Measurements from ENCODE around the gene BEND3. TPM values are rescaled to one million over a fixed set of nuclear protein-coding genes. Genes with fewer than 3 reads are reported as not detected.

The BEND3 gene
- 4.6 and 4.7 TPM in 2 replicates for total RNA-seq

GRCh38 chr6:107114926-107115694 is at the start of gene BEND3:
Gene BEND3, minus strand, starts transcription at chr6:107115515. Its CDS starts 16,230 bp downstream, at chr6:107099285.

Small RNA genes lying within 50 kb of the gene (small RNA-seq; reads per million reads assigned to genes)
- gene RNU6-1299P, result not detected

Other genes with a start within 250 kb of the BEND3 start
- gene CD24, start 140.8 kb downstream of the BEND3 start, total RNA-seq, result 56.3 and 150 TPM in 2 replicates
- 5.5 and 9.4 TPM in 2 replicates for gene MTRES1, start 87.3 kb downstream of the BEND3 start, total RNA-seq

Measured in placental epithelial cell (primary cell).